Inflammatory macrophage (primary cell): ENCODE results near the gene CADPS.

Experiments used
- DNase-seq, 2 donors: peaks; one replicate each; pipeline ENCODE4 v3.0.0-alpha.2; 2020 to 2022

Gene CADPS

GRCh38 chr3:62625268-62625667 lies 249.9 kb downstream of the CADPS start:
- no peak for DNase-seq

GRCh38 chr3:62624185-62624584 lies 251.0 kb downstream of the CADPS start:
- no peak for DNase-seq

GRCh38 chr3:62622553-62623174 lies 252.6 kb downstream of the CADPS start:
- peak; percentile 30 for DNase-seq

- DNase-seq: no peak
These were observed 253.3 kb downstream of the CADPS start for GRCh38 chr3:62621925-62622324.

- no peak for DNase-seq
These were observed 254.0 kb downstream of the CADPS start for GRCh38 chr3:62621176-62621575.

- no peak for DNase-seq
These were observed 259.9 kb downstream of the CADPS start for GRCh38 chr3:62615258-62615849.

- no peak for DNase-seq
These were observed 260.7 kb downstream of the CADPS start for GRCh38 chr3:62614527-62614926.

- DNase-seq: no peak
These were observed 263.5 kb downstream of the CADPS start for GRCh38 chr3:62611541-62612240.

- DNase-seq: no peak
These were observed 267.8 kb downstream of the CADPS start for GRCh38 chr3:62607287-62608029.

- no peak for DNase-seq
These were observed 269.7 kb downstream of the CADPS start for GRCh38 chr3:62605413-62606068.

- no peak for DNase-seq
These were observed 270.4 kb downstream of the CADPS start for GRCh38 chr3:62604751-62605351.

- no peak for DNase-seq
These were observed 270.9 kb downstream of the CADPS start for GRCh38 chr3:62604298-62604697.

- DNase-seq: no peak
These were observed 272.2 kb downstream of the CADPS start for GRCh38 chr3:62602987-62603386.

- DNase-seq: no peak
These were observed 273.0 kb downstream of the CADPS start for GRCh38 chr3:62602129-62602770.

GRCh38 chr3:62601238-62602070 lies 273.8 kb downstream of the CADPS start:
- no peak for DNase-seq

- no peak for DNase-seq
These were observed 275.2 kb downstream of the CADPS start for GRCh38 chr3:62600033-62600432.

GRCh38 chr3:62597491-62597890 lies 277.7 kb downstream of the CADPS start:
- no peak for DNase-seq

- DNase-seq: no peak
These were observed 282.8 kb downstream of the CADPS start for GRCh38 chr3:62592408-62592807.

- no peak for DNase-seq
These were observed 286.1 kb downstream of the CADPS start for GRCh38 chr3:62589078-62589477.

GRCh38 chr3:62587579-62588031 lies 287.6 kb downstream of the CADPS start:
- no peak for DNase-seq

GRCh38 chr3:62587169-62587568 lies 288.0 kb downstream of the CADPS start:
- no peak for DNase-seq
